Measurements from ENCODE around the gene MMP11.

MMP11 gene

GRCh38 chr22:23790819-23791737 is 18.4 kb downstream of the MMP11 start:
- peaks cover 16 to 45% of the 10 kb centered on the region in 2 donors for H3K36me3 ChIP-seq (ENCODE audit: control insufficient read depth in 1 of 2, insufficient read depth in 2 of 2, low read length in 2 of 2)
- H3K4me1 ChIP-seq (ENCODE audit: control insufficient read depth in 1 of 2, insufficient read depth in 2 of 2, low read length in 2 of 2) = peaks cover 9 to 37% of the 10 kb centered on the region in 2 donors
- H3K4me3 ChIP-seq (ENCODE audit: low read depth in 1 of 2, low read length in 2 of 2) = no peak overlapping the region
- H3K27me3 ChIP-seq (ENCODE audit: low read depth, low read length) = no peaks in the 10 kb centered on the region
- H3K27ac ChIP-seq (ENCODE audit: low read length) = no peak overlapping the region
- no peaks in the 10 kb centered on the region for H3K9me3 ChIP-seq (ENCODE audit: control insufficient read depth in 1 of 2, low read length in 2 of 2)

DNA sequence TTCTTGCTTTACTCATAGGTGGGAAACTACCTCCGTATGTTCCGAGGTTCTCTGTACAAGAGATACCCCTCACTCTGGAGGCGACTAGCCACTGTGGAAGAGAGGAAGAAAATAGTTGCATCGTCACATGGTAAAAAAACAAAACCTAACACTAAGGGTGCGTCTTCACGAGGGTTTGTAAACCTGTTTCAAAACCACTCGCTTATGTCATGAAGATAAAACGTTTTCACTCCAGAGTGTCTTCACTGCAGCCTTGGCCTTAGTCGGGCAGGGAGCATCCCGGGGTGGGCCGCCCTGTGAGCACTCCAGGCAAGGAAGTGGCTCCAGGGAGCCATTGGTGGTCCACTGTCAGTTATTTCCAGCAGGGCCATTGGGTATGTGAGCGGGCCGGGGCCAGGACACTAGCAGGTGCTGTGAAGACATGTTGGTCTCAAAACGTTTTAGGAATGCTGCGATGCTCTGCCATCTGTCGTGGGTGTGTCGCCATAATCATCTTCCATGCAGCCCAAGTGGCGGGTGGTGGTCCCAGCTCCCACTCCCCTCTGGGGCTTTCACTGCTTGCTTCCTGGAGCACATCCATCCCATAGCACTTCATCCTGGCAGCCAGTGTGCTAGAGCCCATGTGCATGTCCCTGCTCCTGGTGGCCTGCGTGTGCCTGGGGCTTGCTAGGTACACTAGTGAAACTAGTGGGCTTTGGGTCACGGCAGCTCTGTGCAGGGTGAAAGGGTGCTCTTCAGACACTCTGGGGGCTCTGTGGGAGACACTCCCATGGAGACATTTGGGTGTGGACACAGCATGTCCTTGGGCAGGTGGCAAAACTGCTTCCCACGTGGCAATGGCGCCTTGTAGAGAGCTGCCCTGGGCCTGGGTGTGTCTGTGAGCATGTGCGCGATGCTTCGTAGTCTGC is 19.3 kb downstream of the MMP11 start:
- Histone ChIP-seq H3K27ac (ENCODE audit: low read length) (no peak overlapping the region), H3K27me3 (ENCODE audit: low read depth, low read length) (no peaks in the 10 kb centered on the region), H3K9me3 (ENCODE audit: control insufficient read depth in 1 of 2, low read length in 2 of 2) (no peaks in the 10 kb centered on the region), H3K4me3 (ENCODE audit: low read depth in 1 of 2, low read length in 2 of 2) (no peak overlapping the region), H3K4me1 (ENCODE audit: control insufficient read depth in 1 of 2, insufficient read depth in 2 of 2, low read length in 2 of 2) (peaks cover 9 to 30% of the 10 kb centered on the region in 2 donors), H3K36me3 (ENCODE audit: control insufficient read depth in 1 of 2, insufficient read depth in 2 of 2, low read length in 2 of 2) (peaks cover 16 to 50% of the 10 kb centered on the region in 2 donors)

- H3K4me3 ChIP-seq (ENCODE audit: low read depth in 1 of 2, low read length in 2 of 2) = no peak overlapping the region
- H3K27ac ChIP-seq (ENCODE audit: low read length) = no peak overlapping the region
- H3K36me3 ChIP-seq (ENCODE audit: control insufficient read depth in 1 of 2, insufficient read depth in 2 of 2, low read length in 2 of 2) = peaks cover 21 to 57% of the 10 kb centered on the region in 2 donors
- H3K4me1 ChIP-seq (ENCODE audit: control insufficient read depth in 1 of 2, insufficient read depth in 2 of 2, low read length in 2 of 2) = peaks cover 5 to 22% of the 10 kb centered on the region in 2 donors
- H3K27me3 ChIP-seq (ENCODE audit: low read depth, low read length) = no peaks in the 10 kb centered on the region
- no peaks in the 10 kb centered on the region for H3K9me3 ChIP-seq (ENCODE audit: control insufficient read depth in 1 of 2, low read length in 2 of 2)
Measured at GRCh38 chr22:23793326-23793725, 20.7 kb downstream of the MMP11 start.

DNA sequence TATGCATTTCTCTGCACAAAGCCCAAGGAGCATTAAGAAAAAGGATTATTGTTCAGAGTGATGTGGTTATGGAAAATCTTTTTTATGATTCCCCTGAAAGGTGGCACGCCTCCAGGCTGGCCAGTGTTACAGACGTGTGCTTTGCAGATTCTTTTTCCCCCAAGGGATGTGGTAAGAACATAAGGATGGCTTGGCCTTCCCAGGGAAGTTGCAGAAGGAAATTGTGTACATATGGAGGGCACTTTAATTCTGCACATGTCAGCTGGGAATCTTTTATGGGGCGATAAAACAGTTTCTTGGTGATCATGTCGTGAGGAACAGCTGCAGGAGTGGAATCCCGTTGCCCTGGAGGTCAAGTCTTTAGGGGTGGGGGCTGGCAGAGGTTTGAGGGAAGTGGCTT is 23.8 kb downstream of the MMP11 start:
- Histone ChIP-seq H3K36me3 (ENCODE audit: control insufficient read depth in 1 of 2, insufficient read depth in 2 of 2, low read length in 2 of 2) (peaks cover 33 to 79% of the 10 kb centered on the region in 2 donors), H3K9me3 (ENCODE audit: control insufficient read depth in 1 of 2, low read length in 2 of 2) (no peaks in the 10 kb centered on the region), H3K27me3 (ENCODE audit: low read depth, low read length) (no peaks in the 10 kb centered on the region), H3K27ac (ENCODE audit: low read length) (no peak overlapping the region), H3K4me1 (ENCODE audit: control insufficient read depth in 1 of 2, insufficient read depth in 2 of 2, low read length in 2 of 2) (peaks cover 0 to 5% of the 10 kb centered on the region in 2 donors), H3K4me3 (ENCODE audit: low read depth in 1 of 2, low read length in 2 of 2) (no peak overlapping the region)

DNA sequence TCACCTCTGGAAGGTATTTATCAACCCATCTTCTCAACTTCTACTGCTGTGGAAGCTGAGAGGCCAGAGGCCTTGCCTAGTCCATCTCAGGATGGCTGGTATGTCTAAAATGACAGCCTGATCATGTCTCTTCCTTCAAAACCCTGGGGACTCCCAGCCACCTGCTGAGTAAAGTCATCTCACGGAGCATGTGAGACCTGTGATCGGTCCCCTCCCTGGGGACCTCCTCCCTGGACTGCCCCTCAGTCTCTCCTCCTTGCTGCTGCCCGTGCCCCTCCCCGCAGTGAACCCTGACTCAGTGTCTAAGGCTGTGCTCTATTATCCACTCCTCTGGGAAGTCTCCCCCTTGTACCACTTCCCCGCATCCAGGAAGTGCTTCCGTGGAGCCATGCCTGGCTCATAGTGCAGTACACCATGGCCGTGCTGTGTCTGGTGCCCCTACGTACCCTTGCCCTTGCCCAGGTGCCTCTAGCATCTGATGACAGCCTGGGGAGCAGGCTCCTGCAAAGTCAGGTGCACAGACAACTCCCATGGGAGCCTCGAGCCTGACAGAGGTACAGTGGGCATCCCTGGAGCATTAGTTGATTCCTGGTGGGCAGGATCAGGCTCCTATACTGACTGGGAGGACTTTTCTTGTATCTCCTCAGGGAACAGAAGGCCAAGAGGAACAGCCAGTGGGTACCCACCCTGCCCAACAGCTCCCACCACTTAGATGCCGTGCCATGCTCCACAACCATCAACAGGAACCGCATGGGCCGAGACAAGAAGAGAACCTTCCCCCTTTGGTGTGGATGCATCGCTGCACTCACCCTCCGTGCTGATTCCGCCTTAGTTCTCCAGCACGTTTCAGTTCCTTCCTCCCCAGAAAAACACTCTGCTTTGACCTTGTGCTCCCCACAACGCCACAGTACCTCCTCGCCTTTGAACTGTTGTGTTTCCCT is 27.9 kb downstream of the MMP11 start:
- Histone ChIP-seq H3K27me3 (ENCODE audit: low read depth, low read length) (no peaks in the 10 kb centered on the region), H3K27ac (ENCODE audit: low read length) (no peak overlapping the region), H3K9me3 (ENCODE audit: control insufficient read depth in 1 of 2, low read length in 2 of 2) (no peaks in the 10 kb centered on the region), H3K36me3 (ENCODE audit: control insufficient read depth in 1 of 2, insufficient read depth in 2 of 2, low read length in 2 of 2) (peaks cover 48 to 84% of the 10 kb centered on the region in 2 donors), H3K4me3 (ENCODE audit: low read depth in 1 of 2, low read length in 2 of 2) (no peak overlapping the region), H3K4me1 (ENCODE audit: control insufficient read depth in 1 of 2, insufficient read depth in 2 of 2, low read length in 2 of 2) (no peaks in the 10 kb centered on the region)

- no peaks in the 10 kb centered on the region for H3K4me1 ChIP-seq (ENCODE audit: control insufficient read depth in 1 of 2, insufficient read depth in 2 of 2, low read length in 2 of 2)
- H3K27me3 ChIP-seq (ENCODE audit: low read depth, low read length) = no peaks in the 10 kb centered on the region
- H3K36me3 ChIP-seq (ENCODE audit: control insufficient read depth in 1 of 2, insufficient read depth in 2 of 2, low read length in 2 of 2) = peaks cover 56 to 82% of the 10 kb centered on the region in 2 donors
- no peaks in the 10 kb centered on the region for H3K9me3 ChIP-seq (ENCODE audit: control insufficient read depth in 1 of 2, low read length in 2 of 2)
- H3K4me3 ChIP-seq (ENCODE audit: low read depth in 1 of 2, low read length in 2 of 2) = no peak overlapping the region
- H3K27ac ChIP-seq (ENCODE audit: low read length) = no peak overlapping the region
Measured at GRCh38 chr22:23801238-23801821, 28.7 kb downstream of the MMP11 start.

- H3K36me3 ChIP-seq (ENCODE audit: control insufficient read depth in 1 of 2, insufficient read depth in 2 of 2, low read length in 2 of 2) = peaks cover 59 to 80% of the 10 kb centered on the region in 2 donors
- no peaks in the 10 kb centered on the region for H3K27me3 ChIP-seq (ENCODE audit: low read depth, low read length)
- H3K9me3 ChIP-seq (ENCODE audit: control insufficient read depth in 1 of 2, low read length in 2 of 2) = no peaks in the 10 kb centered on the region
- H3K27ac ChIP-seq (ENCODE audit: low read length) = no peak overlapping the region
- H3K4me3 ChIP-seq (ENCODE audit: low read depth in 1 of 2, low read length in 2 of 2) = no peak overlapping the region
- H3K4me1 ChIP-seq (ENCODE audit: control insufficient read depth in 1 of 2, insufficient read depth in 2 of 2, low read length in 2 of 2) = no peaks in the 10 kb centered on the region
Measured at GRCh38 chr22:23801886-23802377, 29.3 kb downstream of the MMP11 start.

DNA sequence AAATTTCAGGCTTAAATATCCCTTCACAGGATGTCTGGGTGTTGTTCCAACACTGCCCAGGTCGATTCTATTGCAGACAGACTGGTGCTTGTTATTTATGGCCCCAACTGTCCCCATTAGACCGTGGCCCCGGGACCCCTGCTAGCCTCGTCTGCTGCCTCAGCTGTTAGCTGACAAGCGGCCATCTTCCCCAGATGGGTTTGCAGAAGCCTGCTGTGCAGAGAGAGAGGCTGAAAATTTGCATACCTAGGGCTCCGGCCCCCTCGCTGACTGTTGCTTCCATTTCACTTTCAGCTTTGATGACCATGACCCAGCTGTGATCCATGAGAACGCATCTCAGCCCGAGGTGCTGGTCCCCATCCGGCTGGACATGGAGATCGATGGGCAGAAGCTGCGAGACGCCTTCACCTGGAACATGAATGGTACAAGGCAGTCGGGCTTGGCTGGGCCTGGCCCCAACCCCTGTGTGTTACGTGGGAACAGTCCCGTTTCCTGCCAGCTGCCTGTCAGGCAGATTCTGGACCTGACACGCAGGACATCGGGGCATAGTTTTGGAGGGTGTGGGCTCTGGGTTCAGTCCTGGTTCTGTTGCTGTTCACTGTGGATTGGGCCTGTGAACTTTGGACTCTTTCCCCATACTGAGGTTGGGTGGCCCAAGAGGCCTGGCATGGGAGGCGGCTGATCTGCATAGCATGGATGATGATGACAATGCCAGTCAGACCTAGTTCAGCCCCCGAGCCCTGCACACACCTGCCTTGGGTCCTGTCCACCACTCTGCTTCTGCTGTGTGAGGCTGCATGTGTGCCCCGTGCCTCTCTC is 30.6 kb downstream of the MMP11 start:
- Histone ChIP-seq H3K4me3 (ENCODE audit: low read depth in 1 of 2, low read length in 2 of 2) (no peak overlapping the region), H3K27me3 (ENCODE audit: low read depth, low read length) (no peaks in the 10 kb centered on the region), H3K4me1 (ENCODE audit: control insufficient read depth in 1 of 2, insufficient read depth in 2 of 2, low read length in 2 of 2) (no peaks in the 10 kb centered on the region), H3K9me3 (ENCODE audit: control insufficient read depth in 1 of 2, low read length in 2 of 2) (no peaks in the 10 kb centered on the region), H3K27ac (ENCODE audit: low read length) (no peak overlapping the region), H3K36me3 (ENCODE audit: control insufficient read depth in 1 of 2, insufficient read depth in 2 of 2, low read length in 2 of 2) (peaks cover 57 to 77% of the 10 kb centered on the region in 2 donors)

GRCh38 chr22:23804781-23805291 is 32.2 kb downstream of the MMP11 start:
- peaks cover 57 to 68% of the 10 kb centered on the region in 2 donors for H3K36me3 ChIP-seq (ENCODE audit: control insufficient read depth in 1 of 2, insufficient read depth in 2 of 2, low read length in 2 of 2)
- no peak overlapping the region for H3K4me3 ChIP-seq (ENCODE audit: low read depth in 1 of 2, low read length in 2 of 2)
- no peaks in the 10 kb centered on the region for H3K4me1 ChIP-seq (ENCODE audit: control insufficient read depth in 1 of 2, insufficient read depth in 2 of 2, low read length in 2 of 2)
- H3K27me3 ChIP-seq (ENCODE audit: low read depth, low read length) = no peaks in the 10 kb centered on the region
- H3K27ac ChIP-seq (ENCODE audit: low read length) = no peak overlapping the region
- no peaks in the 10 kb centered on the region for H3K9me3 ChIP-seq (ENCODE audit: control insufficient read depth in 1 of 2, low read length in 2 of 2)
